GM19099 (cell line): ENCODE measurements around the gene PLCH1.

Source experiments
- POLR2A ChIP-seq: IDR thresholded peaks from 3 replicates; pipeline ENCODE4 v1.6.1; 2011; ENCODE audit warnings: low read depth; ENCODE audit not compliant: insufficient read length; ENCODE audit errors: extremely low read depth

PLCH1 gene

GRCh38 chr3:155369244-155369643 is 375.6 kb downstream of the PLCH1 start:
- no peak for TF ChIP-seq POLR2A

DNA sequence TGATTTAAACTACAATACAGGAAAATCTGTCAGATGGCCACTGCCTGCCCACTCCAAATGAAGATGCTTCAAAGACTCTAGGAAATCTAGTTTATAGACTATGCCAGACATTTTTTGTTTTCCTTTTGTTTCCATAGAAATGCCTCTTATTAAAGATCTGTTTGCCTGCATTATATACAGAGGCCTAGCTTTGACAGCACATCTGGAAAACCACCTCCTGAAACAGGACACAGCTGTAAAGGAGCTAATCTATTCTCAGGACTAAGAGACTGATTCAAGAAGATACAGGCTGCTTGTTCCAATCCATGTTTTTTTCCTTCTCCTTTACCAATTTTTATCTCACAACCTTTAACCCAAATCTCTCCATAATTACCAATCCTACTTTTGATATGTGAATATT is 376.1 kb downstream of the PLCH1 start:
- TF ChIP-seq POLR2A: no peak

DNA sequence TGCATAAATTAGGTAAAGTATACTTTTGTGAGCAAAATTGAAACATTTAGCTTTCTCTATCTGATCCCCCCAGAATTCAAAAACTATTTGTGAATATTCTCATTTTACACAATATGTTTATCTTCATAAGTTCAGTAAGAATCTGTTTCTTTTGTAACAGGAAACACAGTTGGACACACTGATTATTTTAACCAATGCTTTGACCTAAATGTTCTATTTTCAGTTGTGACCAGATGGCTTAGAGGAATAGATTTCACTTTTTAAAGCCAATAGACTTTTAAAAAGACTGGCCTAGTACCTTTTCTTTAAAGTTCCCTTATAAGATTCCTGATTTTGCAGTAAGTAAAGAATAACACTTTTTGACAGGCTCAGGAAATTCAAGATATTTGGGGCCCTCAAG is 377.4 kb downstream of the PLCH1 start:
- no peak for TF ChIP-seq POLR2A

DNA sequence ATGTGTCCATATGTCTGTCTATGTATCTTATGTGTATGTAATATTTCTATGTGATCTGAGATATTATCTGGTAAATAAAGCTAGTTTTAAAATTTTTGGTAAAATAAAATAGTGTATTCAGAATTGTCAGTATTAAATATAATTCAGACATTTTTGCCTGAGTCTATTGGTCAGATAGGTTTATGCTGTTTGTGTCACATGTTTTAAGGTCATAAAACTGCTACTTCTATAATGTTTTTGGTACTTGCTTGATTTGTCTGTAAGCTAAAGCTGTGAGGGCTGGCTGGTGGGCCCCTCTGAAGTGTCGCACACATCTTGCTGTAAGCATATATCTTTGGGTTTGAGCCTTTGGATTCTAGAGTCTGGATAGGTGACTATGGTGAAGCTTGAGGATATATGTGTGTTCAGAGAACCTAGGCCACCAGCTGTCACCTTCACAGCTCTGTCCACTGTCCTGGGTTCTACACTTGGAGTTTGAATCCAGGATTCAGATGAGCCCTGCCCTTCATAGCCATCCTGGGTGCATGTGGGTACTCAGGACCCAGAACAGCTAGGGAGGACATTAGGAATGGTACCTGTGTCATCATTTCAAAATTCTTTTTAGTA is 379.6 kb downstream of the PLCH1 start:
- TF ChIP-seq POLR2A: no peak

GRCh38 chr3:155364492-155364891 is 380.4 kb downstream of the PLCH1 start:
- TF ChIP-seq POLR2A: no peak

GRCh38 chr3:155363690-155364070 is 381.2 kb downstream of the PLCH1 start:
- TF ChIP-seq POLR2A: no peak

- no peak for TF ChIP-seq POLR2A
Measured at GRCh38 chr3:155362808-155363689, 381.8 kb downstream of the PLCH1 start.

- TF ChIP-seq POLR2A: no peak
Measured at GRCh38 chr3:155360281-155360680, 384.6 kb downstream of the PLCH1 start.

- no peak for TF ChIP-seq POLR2A
Measured at GRCh38 chr3:155356594-155357370, 388.1 kb downstream of the PLCH1 start.

GRCh38 chr3:155354658-155355057 is 390.2 kb downstream of the PLCH1 start:
- TF ChIP-seq POLR2A: no peak

GRCh38 chr3:155352900-155353490 is 391.9 kb downstream of the PLCH1 start:
- no peak for TF ChIP-seq POLR2A

GRCh38 chr3:155350571-155350970 is 394.3 kb downstream of the PLCH1 start:
- TF ChIP-seq POLR2A: no peak

- no peak for TF ChIP-seq POLR2A
Measured at GRCh38 chr3:155347901-155348300, 397.0 kb downstream of the PLCH1 start.

GRCh38 chr3:155342344-155342743 is 402.5 kb downstream of the PLCH1 start:
- no peak for TF ChIP-seq POLR2A

DNA sequence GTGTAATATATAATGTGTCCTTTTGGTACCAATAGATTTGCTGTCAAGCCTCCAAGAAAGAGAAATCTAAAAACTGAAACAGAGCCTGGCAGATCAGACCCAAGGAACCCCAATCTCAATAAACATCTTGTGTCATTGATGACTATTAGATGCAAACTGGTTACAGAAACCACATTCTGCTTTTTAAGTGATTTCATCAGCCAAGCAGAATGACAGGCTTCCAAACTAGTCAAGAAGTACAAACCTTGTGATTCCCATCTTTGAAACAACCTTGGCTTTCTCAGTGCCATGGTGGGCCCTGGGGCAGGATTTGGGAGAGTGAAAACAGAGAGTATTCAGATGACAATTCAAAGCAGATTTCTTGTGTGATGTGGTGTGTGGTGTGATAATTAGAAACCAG is 405.8 kb downstream of the PLCH1 start:
- TF ChIP-seq POLR2A: no peak
